ENCODE measurements around the gene ZNF304. TPM values are rescaled to one million over a fixed set of nuclear protein-coding genes. Genes with fewer than 3 reads are reported as not detected.

Gene ZNF304
- total and polyA plus RNA-seq, 3 experiments from 2014 or later = 3.2 to 10.3 (median 9.4) TPM

DNA sequence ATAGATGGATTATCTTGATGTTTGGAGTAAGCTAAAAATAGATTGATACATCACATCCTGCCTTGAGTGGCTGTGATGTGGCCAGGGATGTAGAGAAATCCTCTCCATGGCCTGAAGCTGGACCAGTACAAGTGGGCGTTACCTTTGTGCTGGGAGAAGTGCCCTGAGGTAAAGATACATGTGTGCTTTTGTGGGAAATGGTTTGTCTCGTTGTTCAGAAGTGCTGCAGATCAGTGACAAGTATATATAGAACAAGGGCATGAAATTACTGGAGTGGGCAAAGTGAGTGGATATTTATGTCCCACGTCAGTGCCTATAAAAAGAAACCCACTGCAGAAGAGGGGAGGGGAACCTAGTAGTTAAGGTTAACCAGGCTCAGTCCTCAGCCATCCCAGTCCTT, 12.2 kb upstream of the ZNF304 start:
- Mint-ChIP-seq H3K4me1 (no peaks in the 10 kb centered on the region), H3K9me3 (peaks cover 0 to 60% (median 15%) of the 10 kb centered on the region in 5 donors), H3K36me3 (peaks cover 4 to 37% (median 6%) of the 10 kb centered on the region in 3 donors), H3K4me3 (no peak overlapping the region), H3K27ac (peak overlapping the region in 1 of 8 donors; percentile 58), H3K27me3 (no peaks in the 10 kb centered on the region)
- no peaks in the 10 kb centered on the region for H3K4me1 ChIP-seq (ENCODE audit: insufficient read depth, low read length)
- no peaks in the 10 kb centered on the region for H3K27me3 ChIP-seq (ENCODE audit: insufficient read depth, low read length, poor library complexity, severe bottlenecking)
- ChIA-PET CTCF (no interaction called here), POLR2A (no interaction called here)
- no peak overlapping the region for H3K27ac ChIP-seq (ENCODE audit: low read depth, low read length)
- no peak for DNase-seq
- no peak overlapping the region for H3K4me3 ChIP-seq (ENCODE audit: low read length)
- no peaks in the 10 kb centered on the region for H3K36me3 ChIP-seq (ENCODE audit: insufficient read depth, low read length)
- H3K9me3 ChIP-seq (ENCODE audit: low read length) = peaks cover 7% of the 10 kb centered on the region

DNA sequence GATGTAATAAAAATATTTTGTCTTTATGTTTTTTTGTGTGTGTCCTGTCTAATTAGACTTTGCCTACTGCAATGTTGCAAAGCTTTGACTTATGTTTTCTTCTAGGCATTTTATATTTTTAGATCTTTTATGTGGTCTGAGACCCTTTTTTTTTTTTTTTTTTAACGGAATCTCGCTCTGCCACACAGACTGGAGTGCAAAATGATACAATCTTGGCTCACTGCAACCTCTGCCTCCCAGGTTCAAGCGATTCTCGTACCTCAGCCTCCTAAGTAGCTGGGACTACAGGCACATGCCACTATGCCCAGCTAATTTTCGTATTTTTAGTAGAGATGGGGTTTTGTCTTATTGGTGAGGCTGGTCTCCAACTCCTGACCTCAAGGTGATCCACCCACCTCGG, 8.5 kb upstream of the ZNF304 start:
- H3K9me3 Mint-ChIP-seq = peaks cover 0 to 46% (median 7%) of the 10 kb centered on the region in 5 donors
- peaks cover 0 to 10% of the 10 kb centered on the region in 2 donors for H3K27me3 Mint-ChIP-seq
- Histone ChIP-seq H3K4me1 (ENCODE audit: insufficient read depth, low read length) (no peaks in the 10 kb centered on the region), H3K27ac (ENCODE audit: low read depth, low read length) (no peak overlapping the region), H3K27me3 (ENCODE audit: insufficient read depth, low read length, poor library complexity, severe bottlenecking) (no peaks in the 10 kb centered on the region), H3K9me3 (ENCODE audit: low read length) (no peaks in the 10 kb centered on the region), H3K4me3 (ENCODE audit: low read length) (no peak overlapping the region), H3K36me3 (ENCODE audit: insufficient read depth, low read length) (no peaks in the 10 kb centered on the region)
- CTCF ChIA-PET = no interaction called here
- POLR2A ChIA-PET = no interaction called here
- no peak overlapping the region for H3K27ac Mint-ChIP-seq
- DNase-seq = no peak
- H3K4me3 Mint-ChIP-seq = no peak overlapping the region
- H3K36me3 Mint-ChIP-seq = peaks cover 0 to 16% (median 4%) of the 10 kb centered on the region in 3 donors
- no peaks in the 10 kb centered on the region for H3K4me1 Mint-ChIP-seq

DNA sequence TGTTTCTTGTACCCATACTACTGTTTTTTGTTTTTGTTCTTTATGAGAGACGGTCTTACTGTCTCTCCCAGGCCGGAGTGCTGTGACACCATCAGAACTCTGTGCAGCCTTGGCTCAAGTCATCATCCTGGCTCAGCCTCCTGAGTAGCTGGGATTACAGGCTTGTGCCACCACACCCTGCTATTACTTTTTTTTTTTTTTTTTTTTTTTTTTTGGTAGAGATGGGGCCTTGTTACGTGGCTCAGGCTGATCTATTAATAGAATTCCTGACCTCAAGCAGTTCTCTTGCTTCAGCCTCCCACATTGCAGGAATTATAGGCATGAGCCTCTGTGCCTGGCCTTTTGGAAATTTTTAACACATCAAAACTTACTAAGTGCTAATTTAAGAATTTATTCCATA, 2.9 kb upstream of the ZNF304 start:
- ChIA-PET POLR2A (interaction anchor here (0.6 kb wide), 1 partner anchor 54 kb away, joined by 3 read pairs; no protein-coding TSS in a partner anchor), CTCF (no interaction called here)
- H3K36me3 Mint-ChIP-seq = peaks cover 12 to 34% (median 23%) of the 10 kb centered on the region in 3 donors
- no peak for DNase-seq
- H3K27ac ChIP-seq (ENCODE audit: low read depth, low read length) = no peak overlapping the region
- H3K4me3 ChIP-seq (ENCODE audit: low read length) = no peak overlapping the region
- H3K27ac Mint-ChIP-seq = no peak overlapping the region
- H3K4me3 Mint-ChIP-seq = no peak overlapping the region
- no peaks in the 10 kb centered on the region for H3K36me3 ChIP-seq (ENCODE audit: insufficient read depth, low read length)
- H3K4me1 Mint-ChIP-seq = peaks cover 24 to 29% (median 29%) of the 10 kb centered on the region in 3 donors
- H3K4me1 ChIP-seq (ENCODE audit: insufficient read depth, low read length) = peaks cover 20% of the 10 kb centered on the region
- peaks cover 8% of the 10 kb centered on the region for H3K9me3 ChIP-seq (ENCODE audit: low read length)
- H3K9me3 Mint-ChIP-seq = peaks cover 5 to 47% (median 28%) of the 10 kb centered on the region in 5 donors
- H3K27me3 ChIP-seq (ENCODE audit: insufficient read depth, low read length, poor library complexity, severe bottlenecking) = no peaks in the 10 kb centered on the region
- H3K27me3 Mint-ChIP-seq = peaks cover 5 to 13% of the 10 kb centered on the region in 2 donors

DNA sequence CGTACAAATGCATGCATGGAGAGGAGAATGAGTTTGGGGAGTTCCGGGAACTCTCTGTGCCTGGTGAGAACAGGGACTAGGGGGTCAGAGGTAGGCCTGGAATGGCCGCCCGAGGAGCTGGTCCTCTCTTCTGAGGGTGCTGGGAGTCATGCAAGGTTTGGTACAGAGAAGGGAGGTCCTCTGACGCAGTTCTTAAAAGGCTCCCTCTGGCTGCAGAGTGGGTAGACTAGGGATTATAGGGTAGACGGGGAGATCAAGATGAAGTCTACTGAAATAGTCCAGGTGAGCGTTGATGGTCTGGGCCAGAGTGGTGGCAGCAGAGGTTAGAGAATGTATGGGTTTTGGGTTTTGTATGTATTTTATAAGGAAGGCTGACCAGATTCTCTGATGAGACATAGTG, 796 bp downstream of the ZNF304 start:
- Histone ChIP-seq H3K4me1 (ENCODE audit: insufficient read depth, low read length) (peaks cover 20% of the 10 kb centered on the region), H3K36me3 (ENCODE audit: insufficient read depth, low read length) (peaks cover 29% of the 10 kb centered on the region), H3K9me3 (ENCODE audit: low read length) (peaks cover 35% of the 10 kb centered on the region), H3K27me3 (ENCODE audit: insufficient read depth, low read length, poor library complexity, severe bottlenecking) (no peaks in the 10 kb centered on the region), H3K4me3 (ENCODE audit: low read length) (peak overlapping the region; percentile 84), H3K27ac (ENCODE audit: low read depth, low read length) (peak overlapping the region; percentile 78)
- ChIA-PET POLR2A (no interaction called here), CTCF (no interaction called here)
- H3K36me3 Mint-ChIP-seq = peaks cover 46 to 67% (median 59%) of the 10 kb centered on the region in 3 donors
- peaks cover 5 to 7% of the 10 kb centered on the region in 2 donors for H3K27me3 Mint-ChIP-seq
- H3K4me3 Mint-ChIP-seq = peak overlapping the region; percentile 95 to 96 (median 95)
- DNase-seq = no peak
- H3K27ac Mint-ChIP-seq = peak overlapping the region in 7 of 8 donors; percentile 87 to 97 (median 95)
- peaks cover 31 to 40% (median 35%) of the 10 kb centered on the region in 3 donors for H3K4me1 Mint-ChIP-seq
- peaks cover 7 to 69% (median 55%) of the 10 kb centered on the region in 5 donors for H3K9me3 Mint-ChIP-seq

DNA sequence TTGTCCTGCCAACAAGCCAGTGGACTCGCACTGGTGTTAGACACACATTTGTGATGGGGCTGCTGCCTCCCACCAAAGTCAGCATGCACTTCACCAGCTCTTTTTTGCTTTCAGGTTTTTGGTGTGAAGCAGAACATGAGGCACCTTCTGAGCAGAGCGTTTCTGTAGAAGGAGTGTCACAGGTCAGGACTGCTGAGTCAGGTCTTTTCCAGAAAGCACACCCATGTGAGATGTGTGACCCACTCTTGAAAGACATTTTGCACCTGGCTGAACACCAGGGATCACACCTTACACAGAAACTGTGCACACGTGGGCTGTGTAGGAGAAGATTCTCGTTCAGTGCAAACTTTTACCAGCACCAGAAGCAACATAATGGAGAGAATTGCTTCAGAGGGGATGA, 4.8 kb downstream of the ZNF304 start:
- peaks cover 14% of the 10 kb centered on the region for H3K4me1 ChIP-seq (ENCODE audit: insufficient read depth, low read length)
- no peaks in the 10 kb centered on the region for H3K27me3 ChIP-seq (ENCODE audit: insufficient read depth, low read length, poor library complexity, severe bottlenecking)
- peaks cover 13 to 93% (median 82%) of the 10 kb centered on the region in 5 donors for H3K9me3 Mint-ChIP-seq
- H3K36me3 ChIP-seq (ENCODE audit: insufficient read depth, low read length) = peaks cover 36% of the 10 kb centered on the region
- ChIA-PET POLR2A (no interaction called here), CTCF (no interaction called here)
- H3K36me3 Mint-ChIP-seq = peaks cover 51 to 84% (median 80%) of the 10 kb centered on the region in 3 donors
- H3K4me1 Mint-ChIP-seq = peaks cover 28 to 33% (median 28%) of the 10 kb centered on the region in 3 donors
- H3K4me3 ChIP-seq (ENCODE audit: low read length) = no peak overlapping the region
- peaks cover 0 to 3% of the 10 kb centered on the region in 2 donors for H3K27me3 Mint-ChIP-seq
- H3K9me3 ChIP-seq (ENCODE audit: low read length) = peaks cover 53% of the 10 kb centered on the region
- no peak overlapping the region for H3K27ac ChIP-seq (ENCODE audit: low read depth, low read length)
- DNase-seq = no peak
- H3K27ac Mint-ChIP-seq = no peak overlapping the region
- H3K4me3 Mint-ChIP-seq = peak overlapping the region in 1 of 7 donors; percentile 76

DNA sequence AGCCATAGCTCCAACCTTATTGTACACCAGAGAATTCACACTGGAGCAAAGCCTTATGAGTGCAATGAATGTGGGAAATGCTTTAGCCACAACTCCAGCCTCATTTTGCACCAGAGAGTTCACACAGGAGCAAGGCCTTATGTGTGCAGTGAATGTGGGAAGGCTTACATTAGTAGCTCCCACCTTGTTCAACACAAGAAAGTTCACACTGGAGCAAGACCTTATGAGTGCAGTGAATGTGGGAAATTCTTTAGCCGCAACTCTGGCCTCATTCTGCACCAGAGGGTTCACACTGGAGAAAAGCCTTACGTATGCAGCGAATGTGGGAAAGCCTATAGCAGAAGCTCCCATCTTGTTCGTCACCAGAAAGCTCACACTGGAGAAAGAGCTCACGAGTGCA, 6.3 kb downstream of the ZNF304 start:
- H3K4me3 ChIP-seq (ENCODE audit: low read length) = peak overlapping the region; percentile 11
- peaks cover 3% of the 10 kb centered on the region for H3K4me1 ChIP-seq (ENCODE audit: insufficient read depth, low read length)
- no peak for DNase-seq
- Mint-ChIP-seq H3K27ac (no peak overlapping the region), H3K4me1 (peaks cover 14 to 18% (median 14%) of the 10 kb centered on the region in 3 donors), H3K9me3 (peaks cover 13 to 86% (median 76%) of the 10 kb centered on the region in 5 donors), H3K27me3 (peaks cover 0 to 1% of the 10 kb centered on the region in 2 donors), H3K36me3 (peaks cover 46 to 73% (median 65%) of the 10 kb centered on the region in 3 donors), H3K4me3 (no peak overlapping the region)
- no peaks in the 10 kb centered on the region for H3K27me3 ChIP-seq (ENCODE audit: insufficient read depth, low read length, poor library complexity, severe bottlenecking)
- no peak overlapping the region for H3K27ac ChIP-seq (ENCODE audit: low read depth, low read length)
- peaks cover 53% of the 10 kb centered on the region for H3K9me3 ChIP-seq (ENCODE audit: low read length)
- H3K36me3 ChIP-seq (ENCODE audit: insufficient read depth, low read length) = peaks cover 36% of the 10 kb centered on the region
- ChIA-PET CTCF (no interaction called here), POLR2A (no interaction called here)

DNA sequence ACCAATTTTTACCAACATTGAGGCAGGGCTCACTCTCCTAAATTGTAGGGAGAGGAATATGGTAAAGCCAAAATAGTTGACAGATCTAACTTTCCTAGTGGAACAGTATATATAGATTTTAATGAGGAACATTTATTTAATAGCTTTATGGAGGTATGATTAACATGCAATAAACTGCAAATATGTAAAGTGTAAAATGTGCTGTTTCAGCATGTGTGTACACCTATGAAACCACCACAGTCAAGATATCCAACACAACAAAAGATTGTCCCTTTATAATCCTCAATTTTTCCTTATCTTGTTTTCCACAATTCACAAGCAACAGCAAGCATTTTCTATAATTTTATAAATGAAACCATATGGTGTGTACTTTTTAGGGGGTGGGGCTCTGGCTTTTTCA, 8.2 kb downstream of the ZNF304 start:
- Mint-ChIP-seq H3K4me1 (peaks cover 17 to 20% (median 18%) of the 10 kb centered on the region in 3 donors), H3K27me3 (peaks cover 0 to 6% of the 10 kb centered on the region in 2 donors), H3K4me3 (no peak overlapping the region), H3K27ac (peak overlapping the region in 1 of 8 donors; percentile 76), H3K9me3 (peaks cover 6 to 83% (median 74%) of the 10 kb centered on the region in 5 donors), H3K36me3 (peaks cover 32 to 69% (median 58%) of the 10 kb centered on the region in 3 donors)
- H3K9me3 ChIP-seq (ENCODE audit: low read length) = peaks cover 39% of the 10 kb centered on the region
- H3K27me3 ChIP-seq (ENCODE audit: insufficient read depth, low read length, poor library complexity, severe bottlenecking) = no peaks in the 10 kb centered on the region
- H3K36me3 ChIP-seq (ENCODE audit: insufficient read depth, low read length) = peaks cover 33% of the 10 kb centered on the region
- H3K27ac ChIP-seq (ENCODE audit: low read depth, low read length) = no peak overlapping the region
- no peak for DNase-seq
- H3K4me1 ChIP-seq (ENCODE audit: insufficient read depth, low read length) = peaks cover 11% of the 10 kb centered on the region
- ChIA-PET CTCF (no interaction called here), POLR2A (no interaction called here)
- H3K4me3 ChIP-seq (ENCODE audit: low read length) = no peak overlapping the region

DNA sequence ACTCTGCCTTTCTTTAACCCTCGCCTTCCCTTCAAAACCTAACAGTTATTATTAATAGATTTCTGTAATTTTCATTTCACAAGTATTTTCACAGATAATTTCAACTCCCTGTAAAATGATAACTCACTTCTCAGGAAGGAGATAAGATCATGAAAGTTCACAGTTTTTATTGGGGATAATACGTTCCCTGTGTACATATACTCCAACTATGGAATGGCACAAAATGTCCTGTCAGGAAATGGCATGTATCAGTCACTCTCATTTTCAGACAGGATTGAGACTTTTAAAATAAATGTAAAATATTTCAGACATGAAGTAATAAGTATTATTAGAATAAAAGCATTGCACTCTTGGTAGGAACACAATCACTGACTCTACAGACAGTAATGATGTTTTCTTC, 11.3 kb downstream of the ZNF304 start:
- peaks cover 16 to 22% (median 19%) of the 10 kb centered on the region in 3 donors for H3K4me1 Mint-ChIP-seq

More for the DNA sequence above, 11.3 kb downstream of the ZNF304 start:
- Histone ChIP-seq H3K9me3 (ENCODE audit: low read length) (peaks cover 13% of the 10 kb centered on the region), H3K27me3 (ENCODE audit: insufficient read depth, low read length, poor library complexity, severe bottlenecking) (no peaks in the 10 kb centered on the region), H3K4me1 (ENCODE audit: insufficient read depth, low read length) (peaks cover 12% of the 10 kb centered on the region), H3K4me3 (ENCODE audit: low read length) (peak overlapping the region; percentile 79), H3K36me3 (ENCODE audit: insufficient read depth, low read length) (peaks cover 2% of the 10 kb centered on the region), H3K27ac (ENCODE audit: low read depth, low read length) (peak overlapping the region; percentile 69)
- H3K27me3 Mint-ChIP-seq = peaks cover 0 to 6% of the 10 kb centered on the region in 2 donors
- no peak for DNase-seq
- peak overlapping the region; percentile 91 to 100 (median 98) for H3K27ac Mint-ChIP-seq
- CTCF ChIA-PET = no interaction called here
- H3K4me3 Mint-ChIP-seq = peak overlapping the region in 5 of 7 donors; percentile 91 to 94 (median 91)
- POLR2A ChIA-PET = interaction anchor here (1.2 to 1.6 kb wide), 2 partner anchors 12 to 27 kb away, joined by 3 to 6 read pairs; partner anchors contain the start of genes ZNF304 and ZNF548
- peaks cover 8 to 50% (median 37%) of the 10 kb centered on the region in 3 donors for H3K36me3 Mint-ChIP-seq
- H3K9me3 Mint-ChIP-seq = peaks cover 6 to 64% (median 53%) of the 10 kb centered on the region in 5 donors
